Measurements from ENCODE around the gene MTA1. TPM values are rescaled to one million over a fixed set of nuclear protein-coding genes. Genes with fewer than 3 reads are reported as not detected.

MTA1 gene
- total RNA-seq, 1 donor from 2014 or later: 74.8 TPM

DNA sequence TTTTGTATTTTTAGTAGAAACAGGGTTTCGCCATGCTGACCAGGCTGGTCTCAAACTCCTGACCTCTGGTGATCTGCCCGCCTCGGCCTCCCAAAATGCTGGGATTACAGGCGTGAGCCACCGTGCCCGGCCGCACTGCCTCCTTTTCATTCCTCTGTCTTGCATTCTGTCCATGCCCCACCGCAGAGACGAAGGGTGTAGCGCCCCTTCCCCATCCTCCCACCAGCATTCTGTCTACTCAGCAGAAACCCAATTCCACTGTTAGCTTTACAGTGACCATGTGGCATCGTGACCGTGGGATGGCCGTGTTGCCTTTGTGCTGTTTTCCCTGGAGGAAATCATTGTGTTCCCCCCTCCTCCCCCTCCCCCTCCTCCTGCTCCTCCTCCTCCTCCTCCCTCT is 11.0 kb upstream of the MTA1 start:
- H3K4me1 ChIP-seq: peaks cover 9% of the 10 kb centered on the region
- H3K27ac ChIP-seq: no peak overlapping the region
- DNase-seq (no peak), ATAC-seq (no peak)
- H3K27me3 ChIP-seq: peaks cover 13% of the 10 kb centered on the region
- H3K36me3 ChIP-seq: no peaks in the 10 kb centered on the region
- intact Hi-C loops (cut with DNase I): no loop called here
- H3K4me3 ChIP-seq: no peak overlapping the region
- TF ChIP-seq, protein P1, sequence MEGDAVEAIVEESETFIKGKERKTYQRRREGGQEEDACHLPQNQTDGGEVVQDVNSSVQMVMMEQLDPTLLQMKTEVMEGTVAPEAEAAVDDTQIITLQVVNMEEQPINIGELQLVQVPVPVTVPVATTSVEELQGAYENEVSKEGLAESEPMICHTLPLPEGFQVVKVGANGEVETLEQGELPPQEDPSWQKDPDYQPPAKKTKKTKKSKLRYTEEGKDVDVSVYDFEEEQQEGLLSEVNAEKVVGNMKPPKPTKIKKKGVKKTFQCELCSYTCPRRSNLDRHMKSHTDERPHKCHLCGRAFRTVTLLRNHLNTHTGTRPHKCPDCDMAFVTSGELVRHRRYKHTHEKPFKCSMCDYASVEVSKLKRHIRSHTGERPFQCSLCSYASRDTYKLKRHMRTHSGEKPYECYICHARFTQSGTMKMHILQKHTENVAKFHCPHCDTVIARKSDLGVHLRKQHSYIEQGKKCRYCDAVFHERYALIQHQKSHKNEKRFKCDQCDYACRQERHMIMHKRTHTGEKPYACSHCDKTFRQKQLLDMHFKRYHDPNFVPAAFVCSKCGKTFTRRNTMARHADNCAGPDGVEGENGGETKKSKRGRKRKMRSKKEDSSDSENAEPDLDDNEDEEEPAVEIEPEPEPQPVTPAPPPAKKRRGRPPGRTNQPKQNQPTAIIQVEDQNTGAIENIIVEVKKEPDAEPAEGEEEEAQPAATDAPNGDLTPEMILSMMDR (IDR thresholded peaks at IDR 0.05): no peak
- H3K9me3 ChIP-seq: no peaks in the 10 kb centered on the region

DNA sequence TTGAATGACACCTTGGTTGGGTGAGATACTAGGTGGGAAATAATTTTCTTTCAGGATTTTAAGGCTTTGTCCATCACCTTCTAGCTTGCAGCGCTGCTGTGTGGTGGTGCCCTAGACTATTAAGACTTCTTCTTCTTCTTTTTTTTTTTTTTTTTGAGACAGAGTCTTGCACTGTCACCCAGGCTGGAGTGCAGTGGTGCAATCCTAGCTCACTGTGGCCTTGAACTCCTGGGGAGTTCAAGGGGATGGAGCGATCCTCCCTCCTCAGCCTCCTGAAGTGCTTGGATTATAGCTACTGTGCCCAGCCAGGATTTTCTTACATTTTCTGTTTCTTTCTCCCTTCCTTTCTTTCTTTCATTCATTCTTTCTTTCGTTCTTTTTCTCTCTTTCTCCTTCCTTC is 10.3 kb upstream of the MTA1 start:
- DNase-seq: no peak
- TF ChIP-seq, protein P1 (IDR thresholded peaks at IDR 0.05): no peak
- ATAC-seq: no peak
- H3K9me3 ChIP-seq: no peaks in the 10 kb centered on the region
- H3K4me1 ChIP-seq: peaks cover 9% of the 10 kb centered on the region
- no peak overlapping the region for H3K27ac ChIP-seq
- H3K36me3 ChIP-seq: no peaks in the 10 kb centered on the region
- peaks cover 13% of the 10 kb centered on the region for H3K27me3 ChIP-seq
- no peak overlapping the region for H3K4me3 ChIP-seq
- intact Hi-C loops (cut with DNase I): no loop called here

DNA sequence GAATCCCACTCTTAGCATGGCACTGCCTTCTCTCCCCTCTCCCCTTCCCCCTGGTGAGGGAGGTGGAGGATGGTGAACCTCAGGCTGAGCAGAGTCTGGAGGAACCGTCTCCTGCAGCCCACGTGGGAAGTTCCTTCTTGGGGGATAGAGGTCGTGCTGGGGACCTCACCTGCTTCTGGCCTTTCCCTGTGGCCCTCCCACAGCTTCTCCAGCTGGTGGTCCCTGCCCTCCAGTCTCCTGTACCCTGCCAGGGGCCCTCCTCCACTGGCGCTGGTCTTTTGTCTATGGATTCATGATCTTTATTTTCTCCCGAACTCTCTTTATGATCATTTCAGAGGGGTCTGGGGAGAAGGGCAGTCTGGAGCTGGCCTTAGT is 9.0 kb upstream of the MTA1 start:
- intact Hi-C loops (cut with DNase I): no loop called here
- TF ChIP-seq, protein P1 (IDR thresholded peaks at IDR 0.05): no peak
- no peaks in the 10 kb centered on the region for H3K9me3 ChIP-seq
- ATAC-seq (no peak), DNase-seq (no peak)
- no peaks in the 10 kb centered on the region for H3K36me3 ChIP-seq
- H3K27ac ChIP-seq: no peak overlapping the region
- H3K27me3 ChIP-seq: peaks cover 13% of the 10 kb centered on the region
- H3K4me3 ChIP-seq: no peak overlapping the region
- H3K4me1 ChIP-seq: peaks cover 13% of the 10 kb centered on the region

DNA sequence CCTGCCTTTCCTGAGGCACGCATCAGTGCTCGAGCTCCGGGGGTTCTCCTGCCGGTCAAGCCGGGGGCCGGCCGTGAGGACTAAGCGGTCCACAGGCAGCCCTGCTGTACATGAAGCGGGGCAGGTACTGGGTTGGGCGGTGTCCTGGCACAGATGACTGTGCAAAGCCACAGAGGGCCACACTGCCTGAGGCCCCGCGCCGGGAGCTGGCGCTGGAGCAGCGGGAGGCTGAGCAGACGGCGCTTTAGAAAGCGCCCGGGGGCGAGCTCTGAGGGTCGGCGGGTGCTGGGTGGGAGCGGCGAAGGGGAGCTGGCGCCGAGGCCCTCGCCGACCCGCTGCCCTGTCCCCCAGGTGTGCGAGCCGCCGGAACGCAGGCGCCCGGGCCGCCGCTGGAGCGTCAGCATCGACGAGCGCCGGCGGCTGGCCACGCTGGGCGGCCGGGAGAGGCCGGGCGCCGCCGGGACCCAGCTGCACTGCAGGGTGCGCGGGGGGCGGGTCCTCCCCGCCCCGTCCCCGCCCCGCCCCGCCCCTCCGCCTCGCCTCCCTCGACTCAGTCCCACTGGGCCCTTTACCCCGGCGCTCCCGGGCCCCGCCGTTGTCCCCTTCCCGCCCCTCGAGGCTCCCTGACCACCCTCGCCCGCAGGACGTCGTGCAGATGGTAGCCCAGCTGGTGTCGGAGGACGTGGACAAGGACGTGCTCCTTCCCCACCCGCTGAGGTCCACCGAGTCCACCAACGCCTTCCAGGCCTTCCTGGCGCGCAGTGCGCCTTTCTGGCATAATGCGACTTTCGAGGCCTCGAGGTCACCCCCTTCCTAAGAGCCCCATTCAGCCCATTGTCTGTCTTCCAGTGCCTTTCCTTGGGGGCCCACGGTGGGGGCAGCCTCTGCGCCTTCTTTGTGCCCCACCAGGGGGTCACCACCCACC is 8.3 kb upstream of the MTA1 start:
- no peak overlapping the region for H3K27ac ChIP-seq
- H3K4me1 ChIP-seq: peaks cover 13% of the 10 kb centered on the region
- peak; percentile 75 for DNase-seq
- intact Hi-C loops (cut with DNase I): no loop called here
- TF ChIP-seq, protein P1 (IDR thresholded peaks at IDR 0.05): no peak
- peaks cover 13% of the 10 kb centered on the region for H3K27me3 ChIP-seq
- peak; percentile 79 for ATAC-seq
- H3K9me3 ChIP-seq: no peaks in the 10 kb centered on the region
- peak overlapping the region; percentile 37 for H3K4me3 ChIP-seq
- no peaks in the 10 kb centered on the region for H3K36me3 ChIP-seq

DNA sequence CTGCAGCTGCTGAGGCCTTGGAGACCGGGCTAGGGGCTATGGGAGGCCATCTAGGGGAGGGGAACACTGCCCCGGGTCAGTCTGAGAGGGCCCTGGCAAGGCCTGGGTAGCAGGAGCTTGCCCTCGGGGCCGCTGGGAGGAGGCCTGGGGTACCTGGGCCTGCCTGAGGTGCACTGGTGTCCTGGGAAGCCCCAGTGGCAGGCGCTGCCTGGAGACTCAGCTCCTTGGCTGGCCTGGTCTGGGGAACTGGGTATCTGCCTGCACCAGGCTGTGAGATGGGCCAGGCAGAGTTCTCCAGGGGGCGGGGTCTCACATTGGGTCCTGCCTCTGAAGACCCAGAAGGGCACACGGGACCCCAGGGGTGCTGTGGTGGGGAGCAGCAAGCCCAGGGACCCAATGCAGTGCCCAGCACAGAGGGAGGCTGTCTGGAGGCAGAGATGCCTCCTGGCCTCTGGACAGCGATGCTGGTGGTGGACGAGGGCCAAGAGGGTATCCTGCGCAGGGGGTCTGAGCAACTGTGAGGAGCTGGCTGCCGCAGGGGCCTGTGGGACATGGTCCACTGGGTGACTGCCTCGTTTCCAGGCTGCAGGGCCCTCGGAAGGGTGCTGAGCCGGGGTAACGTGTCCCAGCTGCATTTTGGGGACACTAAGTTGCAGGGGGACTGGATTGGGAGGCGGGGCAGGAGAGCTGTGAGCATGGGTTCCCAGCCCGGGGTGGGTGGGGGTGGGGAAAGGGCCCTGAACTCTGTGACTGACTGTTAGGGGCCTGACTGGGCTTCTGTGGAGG is 7.4 kb upstream of the MTA1 start:
- DNase-seq: no peak
- Histone ChIP-seq H3K9me3 (no peaks in the 10 kb centered on the region), H3K4me3 (no peak overlapping the region), H3K27ac (no peak overlapping the region), H3K4me1 (peaks cover 13% of the 10 kb centered on the region), H3K27me3 (peaks cover 13% of the 10 kb centered on the region), H3K36me3 (no peaks in the 10 kb centered on the region)
- intact Hi-C loops (cut with DNase I): no loop called here
- no peak for ATAC-seq
- TF ChIP-seq, protein P1 (IDR thresholded peaks at IDR 0.05): no peak
